ENCODE results near the gene THSD4.

DNA sequence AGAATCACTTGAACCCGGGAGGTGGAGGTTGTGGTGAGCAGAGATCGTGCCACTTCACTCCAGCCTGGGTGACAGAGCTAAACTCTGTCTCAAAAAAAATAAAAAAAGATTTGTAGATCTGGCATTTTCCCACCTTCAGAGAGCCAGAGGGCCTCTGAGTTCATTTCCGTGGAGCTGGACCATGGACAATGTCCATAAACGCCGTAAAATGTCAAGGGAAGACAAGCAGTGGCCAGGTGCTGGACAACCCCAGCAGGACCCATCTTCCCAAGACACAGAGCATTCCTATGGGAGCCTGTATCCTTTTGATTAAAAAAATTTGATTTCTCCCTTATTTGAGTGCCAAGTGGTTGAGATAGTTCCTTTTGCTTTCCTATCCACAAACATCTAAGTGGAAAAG is 627.7 kb downstream of the THSD4 start:
- TF ChIP-seq CTCF (conservative IDR thresholded peaks at IDR 0.05; ENCODE audit: low read depth, low read length) (no peak), EZH2 (IDR thresholded peaks at IDR 0.05; ENCODE audit: low read length, unreplicated experiment) (no peak)
